ENCODE data around the gene POU3F1.

Gene POU3F1

GRCh38 chr1:38028671-38029070 is 17.9 kb downstream of the POU3F1 start (continued):
- TF ChIP-seq ZNF398 (tag by site-specific recombination; IDR thresholded peaks at IDR 0.05) (peak; percentile 22; the same call in 1 of the 2 replicates), ZNF223 (tag by site-specific recombination; IDR thresholded peaks at IDR 0.05) (0 out of 2 replicates have a peak, but pooled peaks have one; percentile 8), ZNF350 (tag by site-specific recombination; IDR thresholded peaks at IDR 0.05) (no peak), ZNF561 (tag by site-specific recombination; IDR thresholded peaks at IDR 0.05; ENCODE audit: borderline replicate concordance) (no peak), ZBTB7A (tag by site-specific recombination; IDR thresholded peaks at IDR 0.05; ENCODE audit: low read depth) (no peak), EGR2 (tag by site-specific recombination; IDR thresholded peaks at IDR 0.05; ENCODE audit: low read depth) (peak; percentile 91), ZNF621 (tag by site-specific recombination; IDR thresholded peaks at IDR 0.05) (no peak), BCL11B (tag by site-specific recombination; IDR thresholded peaks at IDR 0.05; ENCODE audit: low read depth) (no peak), KLF7 (tag by site-specific recombination; IDR thresholded peaks at IDR 0.05; ENCODE audit: borderline replicate concordance) (no peak), GLI2 (tag by site-specific recombination; IDR thresholded peaks at IDR 0.05; ENCODE audit: borderline replicate concordance, low read depth) (no peak), ZNF324 (tag by site-specific recombination; IDR thresholded peaks at IDR 0.05) (no peak), ZNF26 (tag by site-specific recombination; IDR thresholded peaks at IDR 0.05) (no peak), ZNF670 (tag by site-specific recombination; IDR thresholded peaks at IDR 0.05; ENCODE audit: low read depth) (no peak), ZNF560 (tag by site-specific recombination; IDR thresholded peaks at IDR 0.05; ENCODE audit: borderline replicate concordance) (no peak), ZFHX2 (tag by site-specific recombination; conservative IDR thresholded peaks at IDR 0.05) (peak; percentile 92)

GRCh38 chr1:38028105-38028591 is 18.4 kb downstream of the POU3F1 start:
- peaks cover 19% of the 10 kb centered on the region for H3K4me1 ChIP-seq (ENCODE audit: control insufficient read depth, insufficient read depth, low read length)
- H3K36me3 ChIP-seq (ENCODE audit: control insufficient read depth in 2 of 2, insufficient read depth in 1 of 2, low read length in 2 of 2): peaks cover 14 to 45% of the 10 kb centered on the region in 2 experiments
- H3K9me3 ChIP-seq (ENCODE audit: control insufficient read depth, insufficient read depth, low read depth, low read length): no peaks in the 10 kb centered on the region
- H3K27ac ChIP-seq (ENCODE audit: extremely low read depth, low read depth, low read length): no peak overlapping the region
- ChIA-PET CTCF (interaction anchor here (0.5 to 5.6 kb wide), 7 partner anchors 8 to 807 kb away, joined by 3 to 27 read pairs (median 4); no protein-coding TSS in a partner anchor), POLR2A (interaction anchor here (0.8 to 1.8 kb wide), 4 partner anchors 9 to 43 kb away, joined by 3 to 6 read pairs (median 4); partner anchors contain the start of gene POU3F1)
- TF ChIP-seq ZNF423 (tag by site-specific recombination; IDR thresholded peaks at IDR 0.05) (no peak), ZNF792 (tag by site-specific recombination; IDR thresholded peaks at IDR 0.05) (no peak), ZNF623 (tag by site-specific recombination; IDR thresholded peaks at IDR 0.05) (no peak), TSHZ1 (tag by site-specific recombination; IDR thresholded peaks at IDR 0.05; ENCODE audit: borderline replicate concordance) (no peak), ZNF280C (tag by site-specific recombination; IDR thresholded peaks at IDR 0.05) (no peak), GLIS1 (tag by site-specific recombination; IDR thresholded peaks at IDR 0.05) (peak; percentile 39; the same call in 1 of the 2 replicates), ZNF133 (tag by site-specific recombination; IDR thresholded peaks at IDR 0.05) (no peak), ZBTB20 (tag by site-specific recombination; IDR thresholded peaks at IDR 0.05) (peak; percentile 85), ZNF639 (tag by site-specific recombination; IDR thresholded peaks at IDR 0.05) (no peak), PRDM1 (tag by site-specific recombination; IDR thresholded peaks at IDR 0.05) (peak; percentile 54; the same call in 1 of the 2 replicates), SP7 (tag by site-specific recombination; IDR thresholded peaks at IDR 0.05) (peak; percentile 14; the same call in 1 of the 2 replicates), ZNF266 (tag by site-specific recombination; IDR thresholded peaks at IDR 0.05; ENCODE audit: low read depth) (no peak), ZNF426 (tag by site-specific recombination; IDR thresholded peaks at IDR 0.05) (no peak)
- H3K4me3 ChIP-seq (ENCODE audit: low read depth, low read length): no peak overlapping the region
